ENCODE measurements around the gene CALML6. TPM values are rescaled to one million over a fixed set of nuclear protein-coding genes. Genes with fewer than 3 reads are reported as not detected.

CALML6 gene
- polyA plus RNA-seq, 1 donor from 2014 or later, result not detected

DNA sequence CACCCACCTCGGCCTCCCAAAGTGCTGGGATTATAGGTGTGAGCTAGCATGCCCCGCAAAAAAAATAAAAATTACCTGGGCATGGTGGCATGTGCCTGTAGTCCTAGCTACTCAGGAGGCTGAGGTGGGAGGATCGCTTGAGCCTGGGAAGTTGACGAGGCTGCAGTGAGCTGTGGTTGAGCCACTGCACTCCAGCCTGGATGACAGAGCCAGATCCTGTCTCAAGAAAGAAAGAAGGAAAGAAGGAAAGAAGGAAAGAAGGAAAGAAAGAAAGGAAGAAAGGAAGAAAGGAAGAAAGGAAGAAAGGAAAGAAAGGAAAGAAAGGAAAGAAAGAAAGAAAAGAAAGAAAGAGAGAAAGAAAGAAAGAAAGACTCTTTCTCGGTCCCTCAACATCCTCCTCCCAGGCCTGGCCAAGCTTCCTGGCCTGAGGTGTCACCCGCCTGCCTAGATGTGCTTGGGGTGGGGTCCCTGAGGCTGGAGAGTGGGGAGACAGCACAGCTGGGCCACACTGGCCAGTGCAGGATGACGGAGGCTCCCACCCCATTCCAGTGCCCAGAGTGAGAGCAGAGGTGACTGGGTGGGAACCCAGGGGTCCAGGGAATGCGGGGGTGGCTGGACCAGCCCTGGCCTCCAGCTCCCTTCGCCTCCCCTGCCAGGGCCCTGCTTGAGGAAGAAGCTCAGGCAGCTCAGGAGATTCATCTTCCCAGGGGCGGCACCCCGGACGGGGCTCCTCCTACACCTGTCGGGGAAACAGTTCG lies 14.0 kb upstream of the CALML6 start:
- H3K27ac ChIP-seq (ENCODE audit: low read length), result no peak overlapping the region
- TF ChIP-seq MXI1 (conservative IDR thresholded peaks at IDR 0.05; ENCODE audit: poor library complexity, severe bottlenecking) (no peak), EZH2 (IDR thresholded peaks at IDR 0.05; ENCODE audit: borderline replicate concordance, insufficient read depth, low read length, poor library complexity, severe bottlenecking) (no peak), TAF1 (IDR thresholded peaks at IDR 0.05; ENCODE audit: low read depth) (no peak), RAD21 (conservative IDR thresholded peaks at IDR 0.05) (no peak), POLR2AphosphoS5 (IDR thresholded peaks at IDR 0.05) (no peak), SMC3 (conservative IDR thresholded peaks at IDR 0.05; ENCODE audit: poor library complexity) (no peak), EP300 (conservative IDR thresholded peaks at IDR 0.05; ENCODE audit: poor library complexity, severe bottlenecking) (no peak)
- TF ChIP-seq, protein P1, sequence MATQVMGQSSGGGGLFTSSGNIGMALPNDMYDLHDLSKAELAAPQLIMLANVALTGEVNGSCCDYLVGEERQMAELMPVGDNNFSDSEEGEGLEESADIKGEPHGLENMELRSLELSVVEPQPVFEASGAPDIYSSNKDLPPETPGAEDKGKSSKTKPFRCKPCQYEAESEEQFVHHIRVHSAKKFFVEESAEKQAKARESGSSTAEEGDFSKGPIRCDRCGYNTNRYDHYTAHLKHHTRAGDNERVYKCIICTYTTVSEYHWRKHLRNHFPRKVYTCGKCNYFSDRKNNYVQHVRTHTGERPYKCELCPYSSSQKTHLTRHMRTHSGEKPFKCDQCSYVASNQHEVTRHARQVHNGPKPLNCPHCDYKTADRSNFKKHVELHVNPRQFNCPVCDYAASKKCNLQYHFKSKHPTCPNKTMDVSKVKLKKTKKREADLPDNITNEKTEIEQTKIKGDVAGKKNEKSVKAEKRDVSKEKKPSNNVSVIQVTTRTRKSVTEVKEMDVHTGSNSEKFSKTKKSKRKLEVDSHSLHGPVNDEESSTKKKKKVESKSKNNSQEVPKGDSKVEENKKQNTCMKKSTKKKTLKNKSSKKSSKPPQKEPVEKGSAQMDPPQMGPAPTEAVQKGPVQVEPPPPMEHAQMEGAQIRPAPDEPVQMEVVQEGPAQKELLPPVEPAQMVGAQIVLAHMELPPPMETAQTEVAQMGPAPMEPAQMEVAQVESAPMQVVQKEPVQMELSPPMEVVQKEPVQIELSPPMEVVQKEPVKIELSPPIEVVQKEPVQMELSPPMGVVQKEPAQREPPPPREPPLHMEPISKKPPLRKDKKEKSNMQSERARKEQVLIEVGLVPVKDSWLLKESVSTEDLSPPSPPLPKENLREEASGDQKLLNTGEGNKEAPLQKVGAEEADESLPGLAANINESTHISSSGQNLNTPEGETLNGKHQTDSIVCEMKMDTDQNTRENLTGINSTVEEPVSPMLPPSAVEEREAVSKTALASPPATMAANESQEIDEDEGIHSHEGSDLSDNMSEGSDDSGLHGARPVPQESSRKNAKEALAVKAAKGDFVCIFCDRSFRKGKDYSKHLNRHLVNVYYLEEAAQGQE (IDR thresholded peaks at IDR 0.05; ENCODE audit: borderline replicate concordance), result no peak
- TF ChIP-seq, protein P2, sequence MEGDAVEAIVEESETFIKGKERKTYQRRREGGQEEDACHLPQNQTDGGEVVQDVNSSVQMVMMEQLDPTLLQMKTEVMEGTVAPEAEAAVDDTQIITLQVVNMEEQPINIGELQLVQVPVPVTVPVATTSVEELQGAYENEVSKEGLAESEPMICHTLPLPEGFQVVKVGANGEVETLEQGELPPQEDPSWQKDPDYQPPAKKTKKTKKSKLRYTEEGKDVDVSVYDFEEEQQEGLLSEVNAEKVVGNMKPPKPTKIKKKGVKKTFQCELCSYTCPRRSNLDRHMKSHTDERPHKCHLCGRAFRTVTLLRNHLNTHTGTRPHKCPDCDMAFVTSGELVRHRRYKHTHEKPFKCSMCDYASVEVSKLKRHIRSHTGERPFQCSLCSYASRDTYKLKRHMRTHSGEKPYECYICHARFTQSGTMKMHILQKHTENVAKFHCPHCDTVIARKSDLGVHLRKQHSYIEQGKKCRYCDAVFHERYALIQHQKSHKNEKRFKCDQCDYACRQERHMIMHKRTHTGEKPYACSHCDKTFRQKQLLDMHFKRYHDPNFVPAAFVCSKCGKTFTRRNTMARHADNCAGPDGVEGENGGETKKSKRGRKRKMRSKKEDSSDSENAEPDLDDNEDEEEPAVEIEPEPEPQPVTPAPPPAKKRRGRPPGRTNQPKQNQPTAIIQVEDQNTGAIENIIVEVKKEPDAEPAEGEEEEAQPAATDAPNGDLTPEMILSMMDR (IDR thresholded peaks at IDR 0.05; ENCODE audit: poor library complexity, severe bottlenecking), result no peak

DNA sequence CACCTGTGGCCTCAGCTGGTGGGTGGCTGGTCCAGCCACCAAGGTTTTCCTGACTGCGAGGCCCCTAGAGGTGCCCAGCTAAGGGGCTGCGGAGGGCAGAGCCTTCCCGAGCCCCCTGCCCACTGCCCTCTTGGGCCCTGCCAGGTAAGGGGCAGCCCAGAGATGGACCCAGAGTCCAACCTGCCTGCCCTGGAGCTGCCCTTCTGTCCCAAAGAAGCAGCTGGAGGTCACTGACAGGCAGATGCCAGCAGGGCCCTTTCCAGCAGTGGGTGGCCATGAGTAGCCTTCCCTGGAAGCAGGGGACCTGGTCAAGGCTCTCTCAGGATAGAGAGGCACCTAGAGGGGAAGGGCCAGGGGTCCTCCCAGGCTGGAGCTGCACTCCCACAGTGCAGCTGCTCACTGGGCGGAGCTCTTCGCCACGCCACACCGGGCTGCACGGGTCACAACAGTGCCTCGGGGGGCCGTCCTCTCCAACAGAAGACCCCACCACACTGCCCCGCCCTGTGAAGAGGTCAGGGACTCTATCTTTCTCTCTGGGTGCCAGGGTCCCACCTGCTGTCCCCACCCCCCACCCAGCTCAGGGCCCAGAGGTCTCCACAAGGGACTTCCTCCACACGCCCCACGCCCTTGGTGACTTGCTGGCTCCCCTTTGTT lies 13.3 kb upstream of the CALML6 start:
- H3K36me3 ChIP-seq (ENCODE audit: insufficient read depth, low read length), result no peaks in the 10 kb centered on the region
- no peak overlapping the region for H2AFZ ChIP-seq (ENCODE audit: low read depth, low read length)
- no peak overlapping the region for H3K27ac ChIP-seq (ENCODE audit: low read length)
- no peak overlapping the region for H3K4me3 ChIP-seq (ENCODE audit: low read length)
- H3K9me3 ChIP-seq (ENCODE audit: low read length), result no peaks in the 10 kb centered on the region
- H3K9me2 ChIP-seq (ENCODE audit: insufficient read depth, low read length), result no peaks in the 10 kb centered on the region
- H3K27me3 ChIP-seq (ENCODE audit: insufficient read depth, low read depth, low read length), result no peaks in the 10 kb centered on the region
- H3K79me2 ChIP-seq (replicated peaks; ENCODE audit: insufficient read depth, low read length), result no peaks in the 10 kb centered on the region
- no peaks in the 10 kb centered on the region for H4K20me1 ChIP-seq (ENCODE audit: insufficient read depth)
- H3F3A ChIP-seq (ENCODE audit: insufficient read depth, low read length, poor library complexity, severe bottlenecking), result no peaks in the 10 kb centered on the region
- no peak overlapping the region for H3K9ac ChIP-seq (ENCODE audit: low read length)
- TF ChIP-seq SMC3 (conservative IDR thresholded peaks at IDR 0.05; ENCODE audit: poor library complexity) (no peak), POLR2AphosphoS5 (IDR thresholded peaks at IDR 0.05) (no peak), EZH2 (IDR thresholded peaks at IDR 0.05; ENCODE audit: borderline replicate concordance, insufficient read depth, low read length, poor library complexity, severe bottlenecking) (no peak), MXI1 (conservative IDR thresholded peaks at IDR 0.05; ENCODE audit: poor library complexity, severe bottlenecking) (no peak), TAF1 (IDR thresholded peaks at IDR 0.05; ENCODE audit: low read depth) (no peak), EP300 (conservative IDR thresholded peaks at IDR 0.05; ENCODE audit: poor library complexity, severe bottlenecking) (no peak), RAD21 (conservative IDR thresholded peaks at IDR 0.05) (no peak)
- TF ChIP-seq, protein P2 (IDR thresholded peaks at IDR 0.05; ENCODE audit: poor library complexity, severe bottlenecking), result no peak
- TF ChIP-seq, protein P1 (IDR thresholded peaks at IDR 0.05; ENCODE audit: borderline replicate concordance), result no peak
- no peak overlapping the region for H3K4me2 ChIP-seq (ENCODE audit: low read length)

More for the DNA sequence above, 14.0 kb upstream of the CALML6 start:
- no peak overlapping the region for H3K9ac ChIP-seq (ENCODE audit: low read length)
- no peaks in the 10 kb centered on the region for H3K27me3 ChIP-seq (ENCODE audit: insufficient read depth, low read depth, low read length)
- H3K4me3 ChIP-seq (ENCODE audit: low read length), result no peak overlapping the region
- H3K9me3 ChIP-seq (ENCODE audit: low read length), result no peaks in the 10 kb centered on the region
- H2AFZ ChIP-seq (ENCODE audit: low read depth, low read length), result no peak overlapping the region
- no peaks in the 10 kb centered on the region for H4K20me1 ChIP-seq (ENCODE audit: insufficient read depth)
- no peaks in the 10 kb centered on the region for H3K36me3 ChIP-seq (ENCODE audit: insufficient read depth, low read length)
- no peaks in the 10 kb centered on the region for H3K9me2 ChIP-seq (ENCODE audit: insufficient read depth, low read length)
- H3K4me2 ChIP-seq (ENCODE audit: low read length), result no peak overlapping the region
- H3K79me2 ChIP-seq (replicated peaks; ENCODE audit: insufficient read depth, low read length), result no peaks in the 10 kb centered on the region
- H3F3A ChIP-seq (ENCODE audit: insufficient read depth, low read length, poor library complexity, severe bottlenecking), result no peaks in the 10 kb centered on the region
